GM23248 (cell line): ENCODE results near the gene GALNT7.

Experiments used
- EZH2 ChIP-seq: fragments of 200-600 bp; sonication (generic); IDR thresholded peaks from 2 replicates; pipeline ENCODE4 v1.6.1; 2018; ENCODE audit warnings: antibody characterized with exemption, mild to moderate bottlenecking; ENCODE audit not compliant: insufficient read depth, poor library complexity, severe bottlenecking
- EZH2phosphoT487 ChIP-seq: fragments of 200-600 bp; sonication (generic); IDR thresholded peaks from 2 replicates; pipeline ENCODE4 v1.6.1; 2018; ENCODE audit warnings: antibody characterized with exemption, moderate library complexity, mild to moderate bottlenecking, low read depth; ENCODE audit not compliant: insufficient read depth

DNA sequence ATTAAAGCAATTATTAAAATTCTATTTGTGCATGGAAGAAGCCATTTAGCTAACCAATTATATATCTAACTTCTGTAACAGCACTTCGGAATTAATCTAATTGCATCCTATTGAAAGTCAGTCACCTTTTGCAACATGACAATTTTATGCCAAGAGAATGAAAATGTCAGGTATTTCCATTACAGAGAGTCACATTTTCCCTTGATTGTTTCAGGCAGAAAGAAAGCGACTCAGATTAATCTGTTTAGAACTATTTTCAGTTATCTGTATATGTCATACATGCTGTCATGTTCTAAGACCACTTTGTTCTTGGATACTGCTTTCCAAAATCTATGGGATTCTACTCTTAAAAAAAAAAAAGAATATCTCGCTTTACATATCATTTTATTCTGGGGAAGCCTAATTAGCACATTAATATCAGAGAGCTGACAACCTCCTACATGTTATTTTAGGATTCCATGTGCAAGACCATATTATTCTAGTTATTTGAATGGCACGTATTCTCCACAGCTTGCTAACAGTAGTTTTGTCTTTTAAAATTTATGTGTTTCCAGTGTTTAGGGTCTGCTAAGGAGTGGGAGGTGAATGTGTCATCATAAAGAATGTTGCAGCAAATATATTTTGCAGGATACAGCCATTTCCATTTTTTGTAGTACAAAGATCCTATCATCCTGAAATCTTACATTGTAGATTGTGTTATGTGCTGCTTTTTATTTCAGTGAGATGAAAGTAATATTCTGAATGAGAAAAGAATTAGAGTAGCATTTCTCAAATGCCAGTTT is 31.7 kb downstream of the GALNT7 start:
- TF ChIP-seq EZH2 (no peak), EZH2phosphoT487 (no peak)
